ENCODE results near the gene MGLL. TPM values are rescaled to one million over a fixed set of nuclear protein-coding genes. Genes with fewer than 3 reads are reported as not detected.

MGLL gene
- total and polyA plus RNA-seq, 8 donors, result 3.3 to 11.4 (median 6.6) TPM

DNA sequence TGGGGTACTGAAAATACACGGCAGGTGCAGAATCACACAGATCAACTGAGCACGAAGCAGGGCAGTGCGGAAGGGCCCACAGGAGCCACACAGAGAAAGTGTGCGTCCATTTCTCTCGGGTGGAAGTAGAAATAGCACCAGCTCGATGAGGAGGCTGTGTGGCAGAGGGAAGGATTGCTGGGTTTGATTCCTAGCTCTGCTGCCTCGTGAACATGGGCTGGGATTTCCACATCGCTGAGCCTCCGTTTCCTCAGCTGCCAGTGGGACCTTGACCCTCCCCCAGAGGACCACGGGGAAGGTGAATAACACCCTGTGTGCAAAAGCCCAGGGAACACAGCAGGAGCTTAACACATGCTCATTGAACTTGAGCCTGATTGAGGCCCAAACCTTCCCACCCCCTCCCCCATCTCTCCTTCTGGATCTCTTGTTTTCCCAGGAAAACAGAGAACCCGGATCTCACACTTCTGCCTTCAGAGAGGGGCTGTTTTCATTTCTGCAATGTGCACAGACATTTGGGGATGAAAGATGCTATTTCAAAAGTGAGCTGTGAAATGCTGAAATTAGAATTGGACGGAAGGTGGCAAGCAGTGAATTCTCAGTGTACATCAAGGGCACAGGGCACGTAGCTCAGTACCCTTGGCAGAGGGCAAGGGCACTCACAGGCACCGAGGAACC lies 111.2 kb downstream of the MGLL start:
- DNase-seq (no peak), ATAC-seq (no peak), FAIRE-seq (no peak)
- no peak overlapping the region for H3K4me3 ChIP-seq
- H3K9me3 ChIP-seq, result no peaks in the 10 kb centered on the region
- H3K36me3 ChIP-seq, result no peaks in the 10 kb centered on the region
- H3K27me3 ChIP-seq, result no peaks in the 10 kb centered on the region
- no peaks in the 10 kb centered on the region for H3K4me1 ChIP-seq
- WGBS, 2 donors, result 61 to 68% methylated on average over 14 of the region's 14 CpGs
- no peak overlapping the region for H3K27ac ChIP-seq
- intact Hi-C loops (cut with DNase I), result no loop called here
- TF ChIP-seq, protein P1, sequence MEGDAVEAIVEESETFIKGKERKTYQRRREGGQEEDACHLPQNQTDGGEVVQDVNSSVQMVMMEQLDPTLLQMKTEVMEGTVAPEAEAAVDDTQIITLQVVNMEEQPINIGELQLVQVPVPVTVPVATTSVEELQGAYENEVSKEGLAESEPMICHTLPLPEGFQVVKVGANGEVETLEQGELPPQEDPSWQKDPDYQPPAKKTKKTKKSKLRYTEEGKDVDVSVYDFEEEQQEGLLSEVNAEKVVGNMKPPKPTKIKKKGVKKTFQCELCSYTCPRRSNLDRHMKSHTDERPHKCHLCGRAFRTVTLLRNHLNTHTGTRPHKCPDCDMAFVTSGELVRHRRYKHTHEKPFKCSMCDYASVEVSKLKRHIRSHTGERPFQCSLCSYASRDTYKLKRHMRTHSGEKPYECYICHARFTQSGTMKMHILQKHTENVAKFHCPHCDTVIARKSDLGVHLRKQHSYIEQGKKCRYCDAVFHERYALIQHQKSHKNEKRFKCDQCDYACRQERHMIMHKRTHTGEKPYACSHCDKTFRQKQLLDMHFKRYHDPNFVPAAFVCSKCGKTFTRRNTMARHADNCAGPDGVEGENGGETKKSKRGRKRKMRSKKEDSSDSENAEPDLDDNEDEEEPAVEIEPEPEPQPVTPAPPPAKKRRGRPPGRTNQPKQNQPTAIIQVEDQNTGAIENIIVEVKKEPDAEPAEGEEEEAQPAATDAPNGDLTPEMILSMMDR (IDR thresholded peaks at IDR 0.05), result no peak

DNA sequence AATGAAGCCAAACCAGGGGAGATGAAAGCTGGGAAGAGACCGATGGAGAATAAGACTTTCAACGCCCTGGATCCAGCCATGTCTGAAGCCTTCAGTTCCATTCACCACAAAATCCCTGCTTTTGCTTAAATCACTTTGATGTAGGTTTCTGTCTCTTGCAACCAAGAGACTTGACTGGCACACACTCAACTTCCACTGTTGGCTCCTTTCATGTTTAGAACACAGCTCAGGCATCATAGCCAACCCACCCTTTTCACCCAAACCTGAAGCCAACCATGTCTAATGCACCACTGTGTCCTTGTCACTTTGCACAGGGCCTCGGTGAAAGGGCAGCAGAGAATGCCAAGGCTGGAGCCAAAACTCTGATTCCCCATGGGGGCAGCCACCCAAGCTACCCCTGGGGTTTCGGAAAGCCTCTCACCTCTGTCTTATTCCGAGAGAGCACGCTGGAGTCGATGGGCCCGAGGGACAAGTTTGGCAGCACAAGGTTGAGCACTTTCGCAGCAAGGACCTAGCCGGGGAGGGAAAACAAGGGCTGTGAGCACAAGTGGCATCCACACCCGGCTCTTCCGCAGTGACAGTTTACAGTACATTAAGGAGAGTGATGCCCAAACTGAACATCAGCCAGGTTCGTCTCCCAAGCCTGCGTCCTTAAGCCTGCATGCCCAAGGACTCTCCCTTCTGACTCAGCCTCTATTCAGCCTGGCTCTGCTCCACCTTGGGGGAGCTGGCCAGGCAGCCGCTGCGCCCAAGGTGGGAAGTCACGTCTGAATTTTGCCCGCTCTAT lies 112.0 kb downstream of the MGLL start:
- DNase-seq (peak in 1 of 6 donors; percentile 28), ATAC-seq (no peak), FAIRE-seq (no peak)
- Histone ChIP-seq H3K36me3 (no peaks in the 10 kb centered on the region), H3K4me3 (no peak overlapping the region), H3K4me1 (no peaks in the 10 kb centered on the region), H3K9me3 (no peaks in the 10 kb centered on the region), H3K27ac (no peak overlapping the region), H3K27me3 (no peaks in the 10 kb centered on the region)
- intact Hi-C loops (cut with DNase I), result no loop called here
- TF ChIP-seq, protein P1 (IDR thresholded peaks at IDR 0.05), result no peak
- 81 to 85% methylated on average over 18 of the region's 18 CpGs for WGBS, 2 donors

DNA sequence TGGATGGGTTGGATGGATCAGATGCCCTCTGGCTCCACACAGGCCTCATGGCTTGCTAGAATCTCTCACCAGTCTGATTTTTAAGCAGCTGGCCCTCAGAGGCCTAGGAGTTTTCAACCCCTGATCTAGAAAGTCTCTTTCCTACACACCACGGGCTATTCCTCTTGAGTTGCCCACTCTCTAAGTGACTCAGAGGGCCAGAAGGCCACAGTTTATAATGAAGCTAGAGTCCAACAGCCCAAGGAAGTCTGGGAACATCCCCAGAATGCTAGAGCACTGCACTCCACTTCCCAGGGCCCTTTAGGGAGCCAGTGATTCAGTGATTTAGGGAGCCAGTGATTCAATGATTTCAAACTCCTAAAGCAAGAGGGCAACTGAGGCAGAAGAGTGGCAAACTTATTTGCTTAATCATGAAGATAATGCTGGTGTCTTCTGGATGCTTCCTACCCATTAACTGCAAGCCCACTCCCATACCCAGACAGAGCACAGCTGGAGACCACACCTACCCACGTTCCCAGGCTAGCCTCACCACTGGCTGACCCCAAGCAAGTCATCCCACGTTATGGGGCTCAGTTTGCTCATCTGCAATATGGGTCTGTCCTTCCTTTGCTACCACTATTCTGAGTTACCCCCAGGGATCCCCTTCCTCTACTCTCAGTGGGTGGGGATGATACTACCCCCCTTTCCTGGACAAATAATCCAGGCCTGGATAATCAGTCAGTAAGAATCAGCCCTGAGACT lies 112.8 kb downstream of the MGLL start:
- no peaks in the 10 kb centered on the region for H3K9me3 ChIP-seq
- WGBS, 2 donors, result 65 to 78% methylated on average over 3 of the region's 3 CpGs
- H3K27ac ChIP-seq, result no peak overlapping the region
- intact Hi-C loops (cut with DNase I), result no loop called here
- H3K27me3 ChIP-seq, result no peaks in the 10 kb centered on the region
- DNase-seq, result no peak
- TF ChIP-seq, protein P1 (IDR thresholded peaks at IDR 0.05), result no peak
- H3K36me3 ChIP-seq, result no peaks in the 10 kb centered on the region
- no peak overlapping the region for H3K4me3 ChIP-seq
- no peak for FAIRE-seq
- ATAC-seq, result no peak
- no peaks in the 10 kb centered on the region for H3K4me1 ChIP-seq

DNA sequence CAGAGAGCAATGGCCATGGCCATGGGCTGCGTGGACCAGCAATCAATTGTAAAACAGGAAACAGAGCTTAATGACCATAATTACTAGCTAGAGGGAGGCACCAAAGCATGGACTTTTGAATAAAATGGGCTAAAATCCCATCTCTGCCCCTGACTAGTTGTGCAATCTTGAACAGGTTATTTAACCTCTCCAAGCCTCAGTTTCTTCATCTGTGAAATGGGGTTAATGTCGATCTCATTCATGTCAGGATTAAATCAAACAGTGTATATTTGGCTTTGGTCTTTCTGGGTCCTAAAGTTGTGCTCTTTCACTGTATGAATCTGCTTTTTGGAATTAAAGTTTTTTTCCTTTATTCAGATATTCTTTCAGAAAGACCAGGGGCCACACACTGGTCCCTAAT lies 113.5 kb downstream of the MGLL start:
- DNase-seq (no peak), ATAC-seq (no peak), FAIRE-seq (no peak)
- Histone ChIP-seq H3K36me3 (no peaks in the 10 kb centered on the region), H3K9me3 (no peaks in the 10 kb centered on the region), H3K4me1 (no peaks in the 10 kb centered on the region), H3K27me3 (no peaks in the 10 kb centered on the region), H3K4me3 (no peak overlapping the region), H3K27ac (no peak overlapping the region)
- WGBS, 2 donors, result 55 to 82% methylated on average over 2 of the region's 2 CpGs
- TF ChIP-seq, protein P1 (IDR thresholded peaks at IDR 0.05), result no peak
- intact Hi-C loops (cut with DNase I), result no loop called here

Data from pancreas (tissue), 10 donors.